NCI-H1092 (cell line): ENCODE results near the gene TUBB3.
"Not testable (repeated sequence)": the region's sequence is repeated elsewhere in the genome, so short reads cannot be mapped to it uniquely, and the experiment has no call there.

Experiments used
- DNase-seq: peaks from one replicate; lab custom pipeline; 2025; lab: John Stamatoyannopoulos, UW

Gene TUBB3

DNA sequence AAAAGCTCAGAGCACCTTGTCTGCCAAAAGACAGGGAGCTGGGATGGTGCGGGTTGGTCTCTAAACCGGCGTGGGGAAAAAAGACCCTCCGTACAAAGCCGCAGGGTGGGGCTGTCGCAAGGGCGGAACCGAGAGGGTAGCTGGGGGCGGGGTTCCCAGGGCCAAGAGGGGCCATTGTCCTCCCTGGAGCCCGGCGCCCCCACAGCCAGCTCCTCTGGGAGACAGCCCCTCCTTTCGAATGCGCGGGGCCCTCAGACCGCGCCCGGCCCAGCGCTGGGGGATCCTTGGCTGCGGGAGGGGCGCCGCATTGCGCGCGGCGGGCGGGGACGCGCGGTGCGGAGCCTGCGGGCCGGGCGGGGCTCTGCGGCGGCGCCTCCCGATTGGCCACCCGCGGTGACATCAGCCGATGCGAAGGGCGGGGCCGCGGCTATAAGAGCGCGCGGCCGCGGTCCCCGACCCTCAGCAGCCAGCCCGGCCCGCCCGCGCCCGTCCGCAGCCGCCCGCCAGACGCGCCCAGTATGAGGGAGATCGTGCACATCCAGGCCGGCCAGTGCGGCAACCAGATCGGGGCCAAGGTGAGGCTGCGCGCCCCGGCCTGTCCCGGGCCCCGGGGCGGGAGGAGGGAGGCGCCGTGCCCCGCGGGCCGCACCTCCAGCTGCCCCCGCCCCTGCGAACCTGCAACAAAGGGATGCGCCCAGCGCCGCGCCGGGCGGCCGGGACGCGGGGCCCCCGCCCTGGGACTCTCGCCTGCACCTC, at the start of gene TUBB3:
TSS of gene TUBB3 (plus strand) at position 459 of the 756 bp plus-strand sequence. CDS start at position 519, 60 bp downstream.
- peak; percentile 70 for DNase-seq

GRCh38 chr16:89873972-89874689, 49.0 kb upstream of the TUBB3 start:
- DNase-seq: peak; percentile 88

GRCh38 chr16:89879123-89879522, 44.0 kb upstream of the TUBB3 start:
- not testable (repeated sequence) for DNase-seq

GRCh38 chr16:89880477-89881367, 42.4 kb upstream of the TUBB3 start:
- DNase-seq: no peak

DNA sequence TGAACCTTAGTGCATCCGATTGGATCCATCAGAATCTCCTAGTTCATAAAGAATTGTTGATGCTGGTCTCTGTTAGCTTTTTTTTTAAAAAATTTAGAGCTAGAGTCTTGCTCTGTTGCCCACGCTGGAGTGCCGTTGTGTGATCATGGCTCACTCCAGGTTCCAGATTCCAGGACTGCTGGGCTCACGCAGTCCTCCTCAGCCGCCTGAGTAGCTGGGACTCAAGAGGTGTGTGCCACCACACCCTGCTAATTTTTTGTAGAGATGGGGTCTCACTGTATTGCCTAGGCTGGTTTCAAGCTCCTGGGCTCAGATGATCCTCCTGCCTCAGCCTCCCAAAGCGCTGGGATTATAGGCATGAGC, 41.8 kb upstream of the TUBB3 start:
- no peak for DNase-seq

DNA sequence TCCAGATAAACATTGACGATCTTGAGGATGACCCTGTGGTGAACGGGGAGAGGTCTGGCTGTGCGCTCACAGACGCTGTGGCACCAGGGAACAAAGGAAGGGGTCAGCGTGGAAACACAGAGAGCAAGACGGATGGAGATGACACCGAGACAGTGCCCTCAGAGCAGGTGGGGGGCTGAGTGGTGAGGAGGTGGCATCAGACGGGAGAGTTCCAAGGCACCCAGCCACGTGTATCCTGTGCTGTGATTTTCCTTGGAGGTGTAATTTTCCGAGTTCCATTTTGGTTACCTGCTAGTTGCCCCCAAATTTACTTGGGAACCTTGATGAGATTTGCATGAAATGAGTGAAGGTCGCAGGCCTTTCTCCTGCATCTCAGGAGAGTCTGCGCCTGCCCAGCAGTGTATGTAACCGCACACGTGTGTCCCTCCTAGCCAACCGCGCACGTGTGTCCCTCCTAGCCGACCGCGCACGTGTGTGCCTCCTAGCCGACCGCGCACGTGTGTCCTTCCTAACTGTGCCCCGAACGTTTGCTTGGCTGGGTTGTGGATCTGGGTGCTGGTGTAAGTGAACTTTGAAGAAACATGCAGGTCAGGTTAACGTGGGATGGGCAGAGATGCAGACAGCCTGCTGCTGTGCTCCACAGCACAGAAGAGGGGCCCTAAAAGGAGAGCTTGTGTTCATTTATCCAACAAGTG, 39.6 kb upstream of the TUBB3 start:
- DNase-seq: no peak

- no peak for DNase-seq
Measured at GRCh38 chr16:89884041-89884421, 39.1 kb upstream of the TUBB3 start.

DNA sequence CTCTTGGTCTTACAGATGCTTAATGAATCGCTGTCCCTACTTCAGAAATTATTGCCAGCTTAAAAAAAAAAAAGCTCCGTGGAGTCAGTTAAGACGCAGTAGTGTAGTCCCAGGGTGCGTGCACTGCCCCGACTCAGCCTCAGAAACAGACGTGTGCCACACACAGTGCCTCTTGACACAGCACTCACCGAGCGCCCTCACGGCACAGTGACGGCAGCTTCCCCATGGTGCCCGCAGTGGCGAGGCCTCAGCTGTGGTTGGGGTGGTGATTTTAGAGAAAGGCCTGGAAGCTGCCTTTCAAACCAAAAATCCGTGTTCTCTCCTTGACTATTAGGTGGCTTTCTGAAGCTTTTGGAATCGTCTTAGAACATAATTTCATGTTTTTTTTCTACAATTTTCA, 35.9 kb upstream of the TUBB3 start:
- no peak for DNase-seq

- no peak for DNase-seq
Measured at GRCh38 chr16:89890200-89890599, 32.9 kb upstream of the TUBB3 start.

- DNase-seq: no peak
Measured at GRCh38 chr16:89890886-89891657, 32.1 kb upstream of the TUBB3 start.

- DNase-seq: no peak
Measured at GRCh38 chr16:89892055-89892630, 31.0 kb upstream of the TUBB3 start.

- DNase-seq: no peak
Measured at GRCh38 chr16:89892635-89893034, 30.5 kb upstream of the TUBB3 start.

- no peak for DNase-seq
Measured at GRCh38 chr16:89893642-89894548, 29.2 kb upstream of the TUBB3 start.

DNA sequence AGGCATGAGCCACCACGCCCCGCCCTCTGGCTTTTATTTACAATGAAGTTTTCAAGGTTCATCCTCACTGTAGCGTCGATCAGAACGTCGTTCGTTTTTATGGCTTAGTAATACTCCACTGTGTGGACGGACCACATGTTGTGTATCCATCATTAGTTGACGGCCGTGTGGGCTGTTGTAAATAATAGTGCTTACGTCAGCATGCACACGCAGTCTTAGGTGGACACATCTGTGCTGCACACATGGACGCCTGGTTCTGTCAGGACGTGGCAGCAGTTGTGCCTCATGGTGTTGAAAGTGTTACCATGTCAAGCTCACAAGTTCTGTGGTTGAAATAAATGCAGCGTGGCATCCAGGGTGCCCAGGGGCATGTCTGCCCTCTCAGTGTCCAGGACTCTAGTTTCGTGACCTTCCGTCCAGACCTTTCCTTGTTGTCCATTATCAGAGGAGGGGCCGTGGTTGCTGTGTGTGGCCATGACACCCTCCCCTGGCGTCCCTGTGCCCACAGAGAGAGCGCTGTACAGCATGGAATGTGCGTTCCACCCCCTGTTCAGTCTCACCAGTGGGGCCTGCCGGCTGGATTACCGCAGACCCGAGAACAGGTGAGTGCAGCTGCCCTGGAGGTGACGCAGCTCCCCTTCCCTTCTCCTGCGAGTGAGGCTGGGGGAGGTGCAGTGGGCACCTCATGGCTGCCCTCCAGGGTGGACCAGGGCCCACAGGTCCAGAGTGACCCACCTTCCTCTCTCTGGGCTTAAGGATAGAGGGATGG, 27.5 kb upstream of the TUBB3 start:
- no peak for DNase-seq

DNA sequence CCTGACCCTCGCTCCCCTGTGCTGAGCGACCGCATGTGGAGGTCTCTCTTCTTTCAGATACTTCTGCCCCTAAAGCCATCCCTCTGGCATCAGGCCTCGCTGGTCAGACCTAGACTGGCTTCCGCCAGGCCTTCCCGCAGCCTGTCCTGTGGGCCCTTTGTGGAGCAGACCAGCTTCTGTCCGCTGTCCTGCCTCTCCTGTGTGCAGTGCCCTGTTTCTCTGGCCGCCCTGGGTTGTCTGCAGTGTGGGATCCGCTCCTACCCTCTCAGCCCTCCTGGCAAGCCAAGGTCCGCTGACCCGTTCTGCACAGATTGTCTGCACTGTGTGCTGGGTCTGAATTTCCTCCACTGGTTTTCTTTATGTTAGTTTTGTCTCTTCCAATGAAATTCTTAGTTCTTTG, 25.9 kb upstream of the TUBB3 start:
- no peak for DNase-seq

DNA sequence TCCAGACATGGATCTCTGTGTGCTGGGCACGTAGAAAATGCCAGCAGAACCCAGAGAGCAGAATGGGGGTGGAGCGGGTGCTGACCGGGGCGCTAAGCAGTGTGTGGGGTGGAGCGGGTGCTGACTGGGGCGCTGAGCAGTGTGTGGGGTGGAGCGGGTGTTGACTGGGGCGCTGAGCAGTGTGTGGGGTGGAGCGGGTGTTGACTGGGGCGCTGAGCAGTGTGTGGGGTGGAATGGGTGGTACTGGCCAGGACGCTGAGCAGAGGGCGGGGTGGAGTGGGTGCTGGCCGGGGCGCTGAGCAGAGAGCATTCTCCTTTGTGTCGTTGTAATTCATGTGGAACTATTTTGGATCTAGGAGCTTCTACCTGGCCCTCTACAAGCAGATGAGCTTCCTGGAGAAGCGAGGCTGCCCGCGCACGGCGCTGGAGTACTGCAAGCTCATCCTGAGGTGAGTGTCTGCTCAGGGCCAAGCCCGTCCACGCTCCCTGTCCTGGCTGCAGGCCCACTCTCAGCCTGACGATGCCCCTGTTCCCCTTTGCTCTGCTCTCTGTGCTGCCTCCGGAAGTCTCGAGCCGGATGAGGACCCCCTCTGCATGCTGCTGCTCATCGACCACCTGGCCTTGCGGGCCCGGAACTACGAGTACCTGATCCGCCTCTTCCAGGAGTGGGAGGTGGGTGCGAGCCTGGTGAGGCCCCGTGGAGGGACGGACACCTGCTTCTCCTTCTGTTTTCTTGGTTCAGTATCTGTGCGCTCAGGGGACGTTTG, 24.8 kb upstream of the TUBB3 start:
- DNase-seq: no peak

DNA sequence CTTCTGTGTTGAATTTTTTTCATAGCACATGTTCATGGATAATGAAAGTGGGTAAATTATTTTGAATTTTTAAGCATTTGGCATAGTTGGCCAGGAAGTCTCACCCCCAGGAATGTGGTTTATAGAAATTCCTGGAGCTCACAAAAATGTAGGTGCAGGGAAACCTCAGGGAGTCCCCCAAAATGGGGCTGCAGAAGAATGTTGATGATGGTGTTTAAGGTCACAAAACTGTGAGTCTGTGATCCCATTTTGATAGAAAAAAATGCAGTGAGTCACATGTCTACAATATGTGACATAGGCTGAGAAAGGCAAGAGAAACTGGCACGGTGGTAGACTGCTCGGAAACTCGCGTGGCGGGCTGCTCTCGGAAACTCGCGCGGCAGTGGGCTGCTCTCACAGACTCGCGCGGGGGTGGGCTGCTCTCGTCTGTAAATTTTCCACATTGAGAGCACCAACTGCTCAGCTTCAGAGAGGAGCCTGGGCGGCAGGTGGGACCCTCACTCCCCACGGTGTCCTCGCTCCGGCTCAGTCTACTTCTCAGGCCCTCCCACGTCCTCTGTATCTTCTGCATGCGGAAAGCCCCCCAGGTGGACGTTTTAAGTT, 23.2 kb upstream of the TUBB3 start:
- DNase-seq: no peak

- DNase-seq: no peak
Measured at GRCh38 chr16:89900885-89901284, 22.3 kb upstream of the TUBB3 start.
